ENCODE results near the gene FAM221B.

FAM221B gene

GRCh38 chr9:35790025-35790384 is 38.5 kb downstream of the FAM221B start:
- no peak for DNase-seq

DNA sequence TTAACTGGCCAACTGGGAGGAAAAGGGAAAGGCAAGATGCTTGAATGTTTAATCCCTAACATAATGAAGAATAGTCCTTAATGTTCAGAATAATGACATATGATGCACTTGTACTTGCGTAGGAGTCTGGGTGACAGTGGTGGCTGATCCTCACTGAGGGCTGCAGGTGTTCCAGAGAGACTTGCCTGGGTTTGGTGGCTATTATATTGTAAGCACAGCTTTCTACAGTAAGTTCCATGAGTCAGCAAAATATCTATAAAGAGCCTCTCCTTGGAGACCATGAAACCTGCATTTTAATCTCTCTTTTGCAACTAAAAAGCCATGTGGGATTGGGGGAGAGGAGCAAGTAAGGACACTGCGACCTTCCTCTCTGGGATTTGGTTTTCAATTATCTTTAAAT is 39.0 kb downstream of the FAM221B start:
- no peak for DNase-seq

- no peak for DNase-seq
These were observed 45.1 kb downstream of the FAM221B start for GRCh38 chr9:35783418-35783817.

DNA sequence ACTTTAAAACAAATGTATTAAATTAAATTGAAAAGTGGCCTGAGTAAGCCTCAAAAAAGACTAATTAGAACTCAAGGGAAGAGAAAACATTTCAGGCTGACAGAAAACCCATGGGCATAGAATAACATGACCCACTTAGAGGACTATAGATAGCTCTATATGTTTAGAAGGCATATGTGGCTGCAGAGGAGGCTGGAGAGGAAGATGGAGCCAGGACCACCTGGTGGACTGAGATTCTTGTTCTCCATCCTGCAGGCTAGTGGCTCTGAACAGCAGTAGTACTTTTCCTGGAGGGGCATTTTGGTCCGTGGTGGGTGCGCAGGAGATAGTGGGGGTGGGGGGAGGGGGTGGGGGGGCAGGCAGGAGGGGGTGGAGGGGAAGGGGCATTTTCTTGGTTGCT is 47.5 kb downstream of the FAM221B start:
- no peak for DNase-seq

- DNase-seq: no peak
These were observed 50.0 kb downstream of the FAM221B start for GRCh38 chr9:35778496-35778895.

DNA sequence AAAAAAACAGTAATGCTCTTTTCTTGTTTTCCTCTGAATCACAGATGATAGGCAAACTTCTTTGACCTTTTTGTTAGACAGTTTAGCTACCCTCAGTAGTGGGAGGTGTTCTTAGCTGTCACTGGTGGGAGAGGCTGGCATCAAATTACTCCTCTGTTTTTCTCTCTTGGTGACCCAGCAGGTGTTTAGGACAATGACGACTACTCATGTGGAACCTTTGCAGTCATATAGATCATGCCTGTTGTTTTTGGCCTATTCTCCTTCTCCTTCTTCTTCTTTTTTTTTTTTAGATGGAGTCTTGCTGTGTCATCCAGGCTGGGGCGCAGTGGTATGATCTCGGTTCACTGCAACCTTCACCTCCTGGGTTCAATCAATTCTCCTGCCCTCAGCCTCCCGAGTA is 52.5 kb downstream of the FAM221B start:
- peak; percentile 92 for DNase-seq

DNA sequence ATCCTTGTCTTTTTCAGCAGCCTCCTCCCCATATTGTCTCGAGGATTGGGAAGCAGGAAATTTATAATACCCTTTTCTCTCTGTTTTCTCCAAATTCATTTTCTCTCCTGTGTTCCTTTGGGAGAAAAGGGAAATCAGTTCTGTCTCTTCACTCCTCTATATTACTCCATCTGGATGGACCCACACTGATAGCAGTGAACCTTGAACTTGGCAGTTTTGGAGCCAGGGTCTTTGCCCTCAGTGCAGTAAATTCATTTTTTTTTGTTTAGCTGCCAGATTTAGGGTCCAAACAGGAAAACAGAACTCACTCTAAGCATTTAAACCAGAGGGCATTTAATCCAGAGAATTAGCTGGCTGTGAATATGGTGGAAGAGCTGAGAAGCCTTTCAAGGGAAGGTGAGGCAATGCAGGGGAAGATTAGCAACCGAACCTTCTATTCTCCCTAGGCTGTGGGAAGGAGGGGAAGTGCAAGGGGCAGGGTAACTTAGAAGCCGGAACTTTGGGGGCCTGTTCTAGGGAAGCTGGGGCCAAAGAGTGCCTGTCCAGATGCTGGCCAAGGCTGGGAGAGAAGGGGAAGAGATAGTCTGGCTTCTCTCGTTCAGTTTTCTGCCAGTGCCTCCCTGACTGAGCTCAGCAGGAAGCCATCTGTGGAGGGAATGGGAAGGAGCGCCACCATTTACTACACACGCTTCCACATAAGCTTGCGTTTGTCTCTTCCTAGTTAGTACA is 53.5 kb downstream of the FAM221B start:
- peak; percentile 35 for DNase-seq

DNA sequence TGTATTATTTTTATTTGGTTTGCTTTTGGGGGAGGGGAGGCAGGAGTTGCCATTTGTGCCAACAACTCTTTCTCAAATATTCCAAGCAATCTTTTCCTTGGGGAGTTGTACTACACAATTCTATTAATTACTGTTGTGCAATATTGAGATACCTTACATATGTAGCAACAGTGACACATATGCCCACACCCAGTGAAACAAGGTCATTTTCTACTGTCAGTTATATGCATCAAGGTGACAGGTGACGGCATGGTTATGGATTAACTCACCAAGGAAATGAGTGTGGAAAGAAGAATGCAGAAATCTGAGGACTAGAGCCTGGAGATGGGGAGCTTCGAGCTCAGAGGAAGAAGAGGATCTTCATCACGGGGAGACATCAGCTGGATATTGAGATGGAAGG is 56.6 kb downstream of the FAM221B start:
- peak; percentile 18 for DNase-seq

DNA sequence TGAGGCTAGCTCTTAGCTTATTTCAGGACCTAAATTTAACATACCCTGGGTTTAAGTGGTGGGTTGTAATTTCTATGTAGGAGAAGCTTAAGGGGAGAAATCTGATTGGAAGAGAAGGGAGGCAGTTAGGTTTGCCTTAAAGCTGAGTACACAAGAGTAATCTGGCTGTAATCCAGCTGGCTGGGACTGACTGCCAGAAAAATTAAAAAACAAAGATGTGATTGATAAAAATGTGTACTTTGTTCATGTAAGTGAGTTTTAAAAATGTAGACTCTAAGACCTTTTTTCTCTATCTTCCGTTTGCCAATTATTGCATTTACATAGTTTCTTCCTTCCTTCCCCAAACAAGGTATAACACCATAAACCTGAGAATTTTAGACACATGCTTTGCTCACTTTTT is 57.0 kb downstream of the FAM221B start:
- peak; percentile 64 for DNase-seq

DNA sequence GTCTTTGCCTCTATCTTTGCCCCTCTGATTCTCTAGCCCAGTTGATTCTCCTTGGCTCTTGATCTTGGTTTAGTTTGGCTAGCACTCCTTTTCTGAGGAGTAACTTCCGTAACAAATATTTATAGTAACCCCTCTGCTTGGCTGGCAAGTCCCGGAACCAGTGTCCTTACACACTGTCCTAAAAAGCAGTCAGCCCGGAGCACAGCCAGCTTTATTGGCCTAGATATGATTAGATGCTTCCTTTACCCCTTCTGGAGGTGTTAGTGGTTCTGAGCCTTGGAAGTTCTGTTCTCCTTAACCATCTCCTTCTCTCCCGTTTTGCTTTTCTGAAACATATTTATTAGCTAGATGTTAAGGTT is 57.5 kb downstream of the FAM221B start:
- no peak for DNase-seq

DNA sequence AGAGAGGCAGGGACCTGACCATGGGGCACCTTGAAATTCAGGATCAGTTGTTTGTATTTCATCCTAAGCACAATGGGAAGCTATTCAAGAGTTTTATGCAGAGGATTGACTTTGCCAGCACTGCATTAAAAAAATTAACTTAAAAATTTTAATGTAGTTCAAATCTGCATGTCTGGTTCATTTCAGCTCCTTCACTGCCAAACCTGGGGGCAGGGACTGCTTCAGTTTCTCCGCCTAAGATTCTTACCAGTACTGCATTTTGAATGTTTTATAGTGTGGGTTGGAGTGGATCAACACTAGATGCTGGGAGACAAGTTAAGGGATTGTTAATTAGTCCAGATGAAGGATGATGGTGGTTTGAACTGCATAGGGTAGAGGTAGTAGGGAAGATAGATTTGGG is 58.8 kb downstream of the FAM221B start:
- no peak for DNase-seq

DNA sequence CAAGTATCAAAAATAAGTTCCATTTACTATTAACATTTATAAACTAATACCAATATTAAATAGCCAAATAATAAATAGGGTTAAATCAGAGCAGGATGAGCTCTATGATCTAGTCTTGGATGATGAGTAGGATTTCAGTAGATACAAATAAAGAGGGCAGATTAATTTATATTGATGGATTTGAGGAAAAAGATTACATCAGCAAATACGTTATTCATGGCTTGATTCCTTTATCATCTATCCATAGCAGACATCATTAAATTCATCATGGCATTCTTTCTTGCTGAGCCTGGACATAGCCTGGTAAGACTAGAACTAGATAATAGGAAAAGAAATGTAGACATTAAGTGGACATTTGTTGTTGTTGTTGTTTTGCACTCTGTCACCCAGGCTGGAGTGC is 61.1 kb downstream of the FAM221B start:
- DNase-seq: no peak

- no peak for DNase-seq
These were observed 61.5 kb downstream of the FAM221B start for GRCh38 chr9:35766997-35767396.

All from NCI-H345 (cell line).